Measurements from ENCODE around the gene SLC35D3. TPM values are rescaled to one million over a fixed set of nuclear protein-coding genes. Genes with fewer than 3 reads are reported as not detected.

The SLC35D3 gene
- total RNA-seq, 1 experiment from 2014 or later: 0.39 TPM

DNA sequence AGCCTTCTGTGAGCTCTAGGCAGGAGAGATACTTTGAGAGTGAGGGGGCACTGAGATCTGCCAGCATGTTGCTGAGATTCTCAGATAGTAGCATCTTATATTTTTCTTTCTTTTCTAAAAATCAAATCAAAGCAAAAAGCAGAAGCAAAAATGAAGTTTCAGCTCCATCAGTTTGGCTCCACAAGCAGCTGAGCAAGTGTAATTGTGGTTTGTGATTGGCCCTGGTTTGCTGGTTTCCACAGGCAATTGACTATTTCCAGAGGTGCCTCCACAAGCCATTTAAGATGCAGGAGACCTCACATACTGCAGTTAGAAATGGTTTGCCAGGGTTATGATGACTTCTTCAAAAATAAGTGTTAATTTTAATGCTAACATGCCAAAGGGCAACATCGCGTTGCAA lies 4.3 kb downstream of the SLC35D3 start:
- Mint-ChIP-seq H3K27ac (no peak overlapping the region), H3K4me1 (peaks cover 24% of the 10 kb centered on the region), H3K27me3 (ENCODE audit: low read depth) (peaks cover 46% of the 10 kb centered on the region), H3K36me3 (no peaks in the 10 kb centered on the region), H3K9me3 (0 out of 2 replicates have a peak, but pooled peaks cover 4% of the 10 kb centered on the region), H3K4me3 (no peak overlapping the region)
- ATAC-seq (no peak), DNase-seq (ENCODE audit: low spot score) (no peak)
- TF ChIP-seq FOXK1 (CRISPR knock-in tag; IDR thresholded peaks at IDR 0.05): no peak
- no peak for TF ChIP-seq CDX4 (CRISPR knock-in tag; IDR thresholded peaks at IDR 0.05; ENCODE audit: borderline replicate concordance)
- TF ChIP-seq ZBTB43 (CRISPR knock-in tag; IDR thresholded peaks at IDR 0.05): no peak
- no peak for TF ChIP-seq MLX (CRISPR knock-in tag; IDR thresholded peaks at IDR 0.05)
- TF ChIP-seq ETV6 (CRISPR knock-in tag; IDR thresholded peaks at IDR 0.05): no peak
- no peak for TF ChIP-seq NFATC4 (CRISPR knock-in tag; IDR thresholded peaks at IDR 0.05)
- no peak for TF ChIP-seq MYBL2 (CRISPR knock-in tag; IDR thresholded peaks at IDR 0.05)
- TF ChIP-seq, protein P1, sequence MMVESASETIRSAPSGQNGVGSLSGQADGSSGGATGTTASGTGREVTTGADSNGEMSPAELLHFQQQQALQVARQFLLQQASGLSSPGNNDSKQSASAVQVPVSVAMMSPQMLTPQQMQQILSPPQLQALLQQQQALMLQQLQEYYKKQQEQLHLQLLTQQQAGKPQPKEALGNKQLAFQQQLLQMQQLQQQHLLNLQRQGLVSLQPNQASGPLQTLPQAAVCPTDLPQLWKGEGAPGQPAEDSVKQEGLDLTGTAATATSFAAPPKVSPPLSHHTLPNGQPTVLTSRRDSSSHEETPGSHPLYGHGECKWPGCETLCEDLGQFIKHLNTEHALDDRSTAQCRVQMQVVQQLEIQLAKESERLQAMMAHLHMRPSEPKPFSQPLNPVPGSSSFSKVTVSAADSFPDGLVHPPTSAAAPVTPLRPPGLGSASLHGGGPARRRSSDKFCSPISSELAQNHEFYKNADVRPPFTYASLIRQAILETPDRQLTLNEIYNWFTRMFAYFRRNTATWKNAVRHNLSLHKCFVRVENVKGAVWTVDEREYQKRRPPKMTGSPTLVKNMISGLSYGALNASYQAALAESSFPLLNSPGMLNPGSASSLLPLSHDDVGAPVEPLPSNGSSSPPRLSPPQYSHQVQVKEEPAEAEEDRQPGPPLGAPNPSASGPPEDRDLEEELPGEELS (CRISPR knock-in tag; IDR thresholded peaks at IDR 0.05): no peak
- TF ChIP-seq, protein P2, sequence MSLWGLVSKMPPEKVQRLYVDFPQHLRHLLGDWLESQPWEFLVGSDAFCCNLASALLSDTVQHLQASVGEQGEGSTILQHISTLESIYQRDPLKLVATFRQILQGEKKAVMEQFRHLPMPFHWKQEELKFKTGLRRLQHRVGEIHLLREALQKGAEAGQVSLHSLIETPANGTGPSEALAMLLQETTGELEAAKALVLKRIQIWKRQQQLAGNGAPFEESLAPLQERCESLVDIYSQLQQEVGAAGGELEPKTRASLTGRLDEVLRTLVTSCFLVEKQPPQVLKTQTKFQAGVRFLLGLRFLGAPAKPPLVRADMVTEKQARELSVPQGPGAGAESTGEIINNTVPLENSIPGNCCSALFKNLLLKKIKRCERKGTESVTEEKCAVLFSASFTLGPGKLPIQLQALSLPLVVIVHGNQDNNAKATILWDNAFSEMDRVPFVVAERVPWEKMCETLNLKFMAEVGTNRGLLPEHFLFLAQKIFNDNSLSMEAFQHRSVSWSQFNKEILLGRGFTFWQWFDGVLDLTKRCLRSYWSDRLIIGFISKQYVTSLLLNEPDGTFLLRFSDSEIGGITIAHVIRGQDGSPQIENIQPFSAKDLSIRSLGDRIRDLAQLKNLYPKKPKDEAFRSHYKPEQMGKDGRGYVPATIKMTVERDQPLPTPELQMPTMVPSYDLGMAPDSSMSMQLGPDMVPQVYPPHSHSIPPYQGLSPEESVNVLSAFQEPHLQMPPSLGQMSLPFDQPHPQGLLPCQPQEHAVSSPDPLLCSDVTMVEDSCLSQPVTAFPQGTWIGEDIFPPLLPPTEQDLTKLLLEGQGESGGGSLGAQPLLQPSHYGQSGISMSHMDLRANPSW (CRISPR knock-in tag; conservative IDR thresholded peaks at IDR 0.05; ENCODE audit: low read depth): no peak
- TF ChIP-seq CBFB (CRISPR knock-in tag; IDR thresholded peaks at IDR 0.05; ENCODE audit: low read depth): no peak
- TF ChIP-seq HMGA2 (CRISPR knock-in tag; IDR thresholded peaks at IDR 0.05): no peak
- no peak for TF ChIP-seq USF1 (CRISPR knock-in tag; IDR thresholded peaks at IDR 0.05)
- ChIA-PET CTCF (interaction anchor here (0.8 to 4.0 kb wide), 3 partner anchors 7 to 282 kb away, joined by 4 to 18 read pairs (median 5); no protein-coding TSS in a partner anchor), POLR2A (no interaction called here)

DNA sequence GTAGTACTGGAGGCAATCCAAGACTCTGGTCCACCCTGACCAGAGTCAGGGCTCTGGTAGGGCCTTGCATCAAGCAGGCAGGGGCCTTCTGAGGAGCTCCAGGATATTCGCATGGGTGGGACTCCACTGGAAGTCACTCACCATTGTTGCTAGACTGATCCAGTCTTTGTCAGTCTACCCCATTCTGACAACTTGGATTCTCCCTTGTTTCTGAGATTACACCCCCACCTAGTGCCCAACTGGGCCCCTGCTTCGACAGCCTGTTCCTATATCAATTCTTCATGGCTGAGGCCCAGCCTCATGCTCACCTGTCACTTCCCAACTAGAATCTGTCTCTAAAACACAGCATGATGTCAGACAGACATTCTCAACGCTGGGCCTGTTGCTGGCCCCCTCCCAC lies 5.2 kb downstream of the SLC35D3 start:
- ChIA-PET CTCF (interaction anchor here (0.6 to 4.0 kb wide), 6 partner anchors 8 to 401 kb away, joined by 3 to 18 read pairs (median 4); no protein-coding TSS in a partner anchor), POLR2A (no interaction called here)
- H3K27me3 Mint-ChIP-seq (ENCODE audit: low read depth): peaks cover 39% of the 10 kb centered on the region
- no peak overlapping the region for H3K4me3 Mint-ChIP-seq
- H3K4me1 Mint-ChIP-seq: peaks cover 25% of the 10 kb centered on the region
- ATAC-seq (peak; percentile 77), DNase-seq (ENCODE audit: low spot score) (peak; percentile 49)
- 0 out of 2 replicates have a peak, but pooled peaks cover 4% of the 10 kb centered on the region for H3K9me3 Mint-ChIP-seq
- no peaks in the 10 kb centered on the region for H3K36me3 Mint-ChIP-seq
- no peak overlapping the region for H3K27ac Mint-ChIP-seq
- TF ChIP-seq ATF1 (CRISPR knock-in tag; IDR thresholded peaks at IDR 0.05): no peak
- no peak for TF ChIP-seq ETV6 (CRISPR knock-in tag; IDR thresholded peaks at IDR 0.05)
- no peak for TF ChIP-seq FOXP1 (CRISPR knock-in tag; IDR thresholded peaks at IDR 0.05; ENCODE audit: borderline replicate concordance)
- no peak for TF ChIP-seq CBFB (CRISPR knock-in tag; IDR thresholded peaks at IDR 0.05; ENCODE audit: low read depth)
